Measurements from ENCODE around the gene YPEL5.

DNA sequence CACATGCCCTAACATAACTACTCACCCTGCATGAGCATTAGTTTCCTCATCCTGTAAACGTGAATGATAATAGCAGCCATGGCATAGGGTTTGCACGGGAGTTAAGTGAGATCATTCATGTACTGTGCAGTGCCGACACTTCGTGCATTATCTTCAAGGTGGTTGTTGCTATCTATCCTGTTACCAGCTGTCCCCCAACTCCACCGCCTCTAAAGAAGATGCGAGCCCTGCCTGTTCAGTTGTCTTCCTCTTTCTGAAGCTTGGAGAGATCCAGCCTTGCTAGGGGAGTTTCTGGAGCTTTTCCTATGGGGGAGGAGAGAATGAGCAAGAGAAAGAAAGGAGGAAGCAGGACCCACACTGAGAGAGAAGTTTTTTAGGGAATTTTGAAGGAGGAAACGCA, 34.4 kb downstream of the YPEL5 start:
- TF ChIP-seq, protein P1, sequence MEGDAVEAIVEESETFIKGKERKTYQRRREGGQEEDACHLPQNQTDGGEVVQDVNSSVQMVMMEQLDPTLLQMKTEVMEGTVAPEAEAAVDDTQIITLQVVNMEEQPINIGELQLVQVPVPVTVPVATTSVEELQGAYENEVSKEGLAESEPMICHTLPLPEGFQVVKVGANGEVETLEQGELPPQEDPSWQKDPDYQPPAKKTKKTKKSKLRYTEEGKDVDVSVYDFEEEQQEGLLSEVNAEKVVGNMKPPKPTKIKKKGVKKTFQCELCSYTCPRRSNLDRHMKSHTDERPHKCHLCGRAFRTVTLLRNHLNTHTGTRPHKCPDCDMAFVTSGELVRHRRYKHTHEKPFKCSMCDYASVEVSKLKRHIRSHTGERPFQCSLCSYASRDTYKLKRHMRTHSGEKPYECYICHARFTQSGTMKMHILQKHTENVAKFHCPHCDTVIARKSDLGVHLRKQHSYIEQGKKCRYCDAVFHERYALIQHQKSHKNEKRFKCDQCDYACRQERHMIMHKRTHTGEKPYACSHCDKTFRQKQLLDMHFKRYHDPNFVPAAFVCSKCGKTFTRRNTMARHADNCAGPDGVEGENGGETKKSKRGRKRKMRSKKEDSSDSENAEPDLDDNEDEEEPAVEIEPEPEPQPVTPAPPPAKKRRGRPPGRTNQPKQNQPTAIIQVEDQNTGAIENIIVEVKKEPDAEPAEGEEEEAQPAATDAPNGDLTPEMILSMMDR (IDR thresholded peaks at IDR 0.05 in 8 of 11, conservative IDR thresholded peaks at IDR 0.05 in 3 of 11) = no peak
- TF ChIP-seq POLR2A (IDR thresholded peaks at IDR 0.05) = no peak

Data from spleen (tissue), 7 donors.